Muscle of leg (tissue), 11 donors: ENCODE data around the gene PTOV1. TPM values are rescaled to one million over a fixed set of nuclear protein-coding genes. Genes with fewer than 3 reads are reported as not detected.

Experiments used
- DNase-seq: peaks from one replicate; pipeline ENCODE4 v3.0.0; 2013
- H3K27ac ChIP-seq: one replicate; pipeline ENCODE4 v1.5.1; 2013; ENCODE audit warnings: mild to moderate bottlenecking, low read length, control low read depth
- H3K27me3 ChIP-seq: one replicate; pipeline ENCODE4 v1.6.1; 2013; ENCODE audit warnings: low read length; ENCODE audit not compliant: control insufficient read depth, insufficient read depth
- H3K36me3 ChIP-seq: one replicate; pipeline ENCODE4 v1.6.1; 2013; ENCODE audit warnings: low read length; ENCODE audit not compliant: control insufficient read depth, insufficient read depth
- H3K4me1 ChIP-seq: one replicate; pipeline ENCODE4 v1.6.1; 2013; ENCODE audit warnings: low read length; ENCODE audit not compliant: control insufficient read depth, insufficient read depth
- H3K4me3 ChIP-seq: one replicate; pipeline ENCODE4 v1.5.1; 2013; ENCODE audit warnings: low read length, control low read depth
- H3K9me3 ChIP-seq: replicated peaks from 2 replicates; pipeline ENCODE4 v1.6.1; 2013; ENCODE audit warnings: low read depth, low read length; ENCODE audit not compliant: control insufficient read depth
- WGBS: methylation state at CpG from one replicate; pipeline ENCODE4 v1.1.5; 2013; ENCODE audit warnings: missing lambda C conversion rate; ENCODE audit not compliant: insufficient coverage; 5-methylcytosine and 5-hydroxymethylcytosine counted together
- polyA plus RNA-seq, 8 donors: library from polyadenylated mRNA; unstranded; fragments of 120-200 nt; gene quantifications; one replicate each; pipeline versions ENCODE4 v1.2.1 to v1.2.3, GENCODE V29; 2013; ENCODE audit warnings: inconsistent platforms in 1 of 8, low replicate concordance in 1 of 8; ENCODE audit not compliant: insufficient read length in 8 of 8, insufficient read depth in 1 of 8
- total RNA-seq: library from RNA; stranded (reverse); fragments of 120-200 nt; gene quantifications from one replicate; pipeline ENCODE4 v1.2.4, GENCODE V29; 2013

PTOV1 gene
- total and polyA plus RNA-seq, 9 donors, result 140 to 239 (median 223) TPM

GRCh38 chr19:49830766-49831165 is 20.2 kb upstream of the PTOV1 start:
- Histone ChIP-seq H3K36me3 (peaks cover 90% of the 10 kb centered on the region), H3K27me3 (no peaks in the 10 kb centered on the region), H3K27ac (no peak overlapping the region), H3K4me3 (no peak overlapping the region), H3K4me1 (peaks cover 35% of the 10 kb centered on the region), H3K9me3 (no peaks in the 10 kb centered on the region)
- DNase-seq, result no peak
- 91% methylated on average over 11 of the region's 12 CpGs for WGBS

DNA sequence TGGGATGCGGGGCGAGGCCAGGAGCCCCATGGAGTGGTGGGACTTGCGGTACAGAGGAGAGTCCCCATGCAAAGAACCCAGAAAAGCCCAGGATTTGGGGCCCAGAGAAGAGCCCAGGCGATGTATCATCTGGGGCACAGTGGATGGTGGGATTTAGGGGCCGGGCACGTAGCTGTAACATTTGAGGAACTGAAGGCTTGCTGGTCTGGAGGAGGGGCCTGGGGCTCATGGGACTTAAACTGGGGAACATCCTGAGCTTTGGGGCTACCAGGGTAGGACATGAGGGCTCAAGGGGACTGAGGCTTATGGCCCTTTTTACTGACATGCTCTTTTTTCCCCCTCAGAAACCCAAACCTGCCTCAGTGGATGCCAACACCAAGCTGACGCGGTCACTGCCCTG is 19.4 kb upstream of the PTOV1 start:
- no peaks in the 10 kb centered on the region for H3K9me3 ChIP-seq
- no peak overlapping the region for H3K4me3 ChIP-seq
- no peaks in the 10 kb centered on the region for H3K27me3 ChIP-seq
- H3K36me3 ChIP-seq, result peaks cover 93% of the 10 kb centered on the region
- whole genome bisulfite sequencing, result 98% methylated on average over 8 of the region's 8 CpGs
- no peak overlapping the region for H3K27ac ChIP-seq
- DNase-seq, result no peak
- H3K4me1 ChIP-seq, result peaks cover 29% of the 10 kb centered on the region

GRCh38 chr19:49832556-49832955 is 18.4 kb upstream of the PTOV1 start:
- no peak for DNase-seq
- Histone ChIP-seq H3K4me1 (peaks cover 24% of the 10 kb centered on the region), H3K36me3 (peaks cover 93% of the 10 kb centered on the region), H3K9me3 (no peaks in the 10 kb centered on the region), H3K4me3 (no peak overlapping the region), H3K27ac (peak overlapping the region; percentile 51), H3K27me3 (no peaks in the 10 kb centered on the region)
- 67% methylated on average over 6 of the region's 9 CpGs for WGBS

- Histone ChIP-seq H3K4me1 (peaks cover 24% of the 10 kb centered on the region), H3K27ac (peak overlapping the region; percentile 75), H3K9me3 (no peaks in the 10 kb centered on the region), H3K27me3 (no peaks in the 10 kb centered on the region), H3K4me3 (no peak overlapping the region), H3K36me3 (peaks cover 98% of the 10 kb centered on the region)
- DNase-seq, result no peak
- WGBS, result 90% methylated on average over 7 of the region's 7 CpGs
These were observed 17.4 kb upstream of the PTOV1 start for GRCh38 chr19:49833599-49833998.

DNA sequence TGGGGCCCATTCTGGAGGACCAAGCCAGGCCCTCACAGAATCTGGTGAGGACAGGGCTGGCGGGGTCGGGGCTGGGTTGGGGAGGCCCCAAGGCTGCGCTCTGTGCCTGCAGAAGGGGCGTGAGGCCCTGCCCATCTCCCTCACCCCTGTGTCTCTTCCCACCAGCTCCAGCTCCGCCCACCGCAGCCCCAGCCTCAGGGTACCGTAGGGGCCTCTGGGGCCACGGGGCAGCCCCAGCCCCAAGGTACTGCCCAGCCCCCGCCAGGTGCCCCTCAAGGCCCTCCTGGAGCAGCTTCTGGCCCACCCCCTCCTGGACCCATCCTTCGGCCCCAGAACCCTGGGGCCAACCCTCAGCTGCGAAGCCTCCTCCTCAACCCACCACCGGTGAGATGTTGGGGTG is 15.4 kb upstream of the PTOV1 start:
- Histone ChIP-seq H3K4me3 (no peak overlapping the region), H3K27me3 (no peaks in the 10 kb centered on the region), H3K4me1 (peaks cover 24% of the 10 kb centered on the region), H3K9me3 (no peaks in the 10 kb centered on the region), H3K36me3 (peaks cover 93% of the 10 kb centered on the region), H3K27ac (no peak overlapping the region)
- DNase-seq, result no peak
- 93% methylated on average over 6 of the region's 12 CpGs for WGBS

GRCh38 chr19:49836176-49837008 is 14.6 kb upstream of the PTOV1 start:
- DNase-seq, result no peak
- H3K27ac ChIP-seq, result no peak overlapping the region
- H3K9me3 ChIP-seq, result no peaks in the 10 kb centered on the region
- peaks cover 92% of the 10 kb centered on the region for H3K36me3 ChIP-seq
- peaks cover 24% of the 10 kb centered on the region for H3K4me1 ChIP-seq
- H3K27me3 ChIP-seq, result no peaks in the 10 kb centered on the region
- 86% methylated on average over 17 of the region's 20 CpGs for WGBS
- H3K4me3 ChIP-seq, result no peak overlapping the region

DNA sequence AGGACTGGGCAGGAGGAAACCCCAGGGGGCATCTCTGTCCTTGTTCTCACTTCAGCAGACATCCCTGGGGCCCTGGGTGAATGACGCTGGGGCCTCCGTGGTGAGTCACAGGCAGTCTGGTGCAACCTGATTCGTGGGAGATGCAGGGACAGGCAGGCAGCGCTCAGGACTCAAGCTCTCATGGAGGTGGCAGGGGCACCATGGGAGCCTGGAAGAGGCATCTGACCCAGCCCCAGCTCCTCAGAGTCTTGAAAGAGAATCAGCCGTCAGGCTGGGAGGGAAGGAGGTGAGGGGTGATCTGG is 14.0 kb upstream of the PTOV1 start:
- no peaks in the 10 kb centered on the region for H3K27me3 ChIP-seq
- WGBS, result 85% methylated on average over 5 of the region's 5 CpGs
- peaks cover 24% of the 10 kb centered on the region for H3K4me1 ChIP-seq
- no peaks in the 10 kb centered on the region for H3K9me3 ChIP-seq
- no peak overlapping the region for H3K27ac ChIP-seq
- DNase-seq, result no peak
- H3K4me3 ChIP-seq, result no peak overlapping the region
- peaks cover 90% of the 10 kb centered on the region for H3K36me3 ChIP-seq

- Histone ChIP-seq H3K27me3 (no peaks in the 10 kb centered on the region), H3K9me3 (no peaks in the 10 kb centered on the region), H3K27ac (no peak overlapping the region), H3K36me3 (peaks cover 87% of the 10 kb centered on the region), H3K4me1 (peaks cover 22% of the 10 kb centered on the region), H3K4me3 (no peak overlapping the region)
- WGBS, result 91% methylated on average over 9 of the region's 9 CpGs
- DNase-seq, result no peak
These were observed 13.5 kb upstream of the PTOV1 start for GRCh38 chr19:49837425-49837824.

GRCh38 chr19:49838885-49839588 is 11.9 kb upstream of the PTOV1 start:
- peaks cover 73% of the 10 kb centered on the region for H3K36me3 ChIP-seq
- H3K27ac ChIP-seq, result no peak overlapping the region
- H3K9me3 ChIP-seq, result no peaks in the 10 kb centered on the region
- DNase-seq, result no peak
- WGBS, result 91% methylated on average over 15 of the region's 18 CpGs
- peaks cover 11% of the 10 kb centered on the region for H3K4me1 ChIP-seq
- H3K27me3 ChIP-seq, result no peaks in the 10 kb centered on the region
- H3K4me3 ChIP-seq, result no peak overlapping the region

- WGBS, result 92% methylated on average over 6 of the region's 11 CpGs
- Histone ChIP-seq H3K36me3 (peaks cover 66% of the 10 kb centered on the region), H3K27ac (no peak overlapping the region), H3K4me1 (peaks cover 11% of the 10 kb centered on the region), H3K4me3 (no peak overlapping the region), H3K27me3 (no peaks in the 10 kb centered on the region), H3K9me3 (no peaks in the 10 kb centered on the region)
- DNase-seq, result no peak
These were observed 11.2 kb upstream of the PTOV1 start for GRCh38 chr19:49839713-49840112.
